OCI-LY1 (cell line): ENCODE data around the gene HLA-DQA1.
A peak's percentile ranks its signal among the peaks of the same experiment; 100 is the strongest.

Experiments
- H2AFZ ChIP-seq: fragments of 200-600 bp; sonication (generic), shearing (Covaris generic); 2 replicates; pipeline ENCODE4 v1.6.0; 2014; ENCODE audit warnings: antibody characterized with exemption, mild to moderate bottlenecking, low read length
- H3F3A ChIP-seq: fragments of 200-600 bp; sonication (generic), shearing (Covaris generic); 2 replicates; pipeline ENCODE4 v1.6.0; 2014; ENCODE audit warnings: mild to moderate bottlenecking, antibody characterized with exemption, low read length, moderate library complexity; ENCODE audit not compliant: insufficient read depth
- H3K27ac ChIP-seq: fragments of 200-600 bp; sonication (generic); 2 replicates; pipeline ENCODE4 v1.5.1; 2014; ENCODE audit warnings: low read length, mixed run types, mild to moderate bottlenecking, low read depth; ENCODE audit not compliant: poor library complexity, severe bottlenecking
- H3K27me3 ChIP-seq: fragments of 200-600 bp; sonication (generic); 2 replicates; pipeline ENCODE4 v1.6.0; 2014; ENCODE audit warnings: antibody characterized with exemption, mild to moderate bottlenecking, low read length, moderate library complexity; ENCODE audit not compliant: insufficient read depth
- H3K36me3 ChIP-seq: fragments of 200-600 bp; sonication (generic); 2 replicates; pipeline ENCODE4 v1.6.1; 2014; ENCODE audit warnings: mild to moderate bottlenecking, antibody characterized with exemption, low read length, moderate library complexity, mixed read lengths; ENCODE audit not compliant: insufficient read depth
- H3K4me1 ChIP-seq: fragments of 200-600 bp; sonication (generic); 2 replicates; pipeline ENCODE4 v1.5.1; 2014; ENCODE audit warnings: mild to moderate bottlenecking, low read length, moderate library complexity; ENCODE audit not compliant: insufficient read depth, severe bottlenecking
- H3K4me2 ChIP-seq: fragments of 200-600 bp; sonication (generic), shearing (Covaris generic); 2 replicates; pipeline ENCODE4 v1.6.1; 2014; ENCODE audit warnings: low read length
- H3K4me3 ChIP-seq: fragments of 200-600 bp; sonication (generic); 2 replicates; pipeline ENCODE4 v1.5.1; 2014; ENCODE audit warnings: low read length, low read depth, mild to moderate bottlenecking, mixed read lengths; ENCODE audit not compliant: poor library complexity, severe bottlenecking
- H3K79me2 ChIP-seq: fragments of 200-600 bp; shearing (Covaris generic); 2 replicates; pipeline ENCODE4 v1.6.1; 2016; ENCODE audit warnings: mixed run types, low read length, mixed read lengths; ENCODE audit not compliant: insufficient read depth
- H3K9ac ChIP-seq: fragments of 200-600 bp; sonication (generic), shearing (Covaris generic); 2 replicates; pipeline ENCODE4 v1.6.1; 2014; ENCODE audit warnings: mild to moderate bottlenecking, low read length, mixed read lengths
- H3K9me2 ChIP-seq: fragments of 200-600 bp; sonication (generic), shearing (Covaris generic); 2 replicates; pipeline ENCODE4 v1.6.1; 2014; ENCODE audit warnings: low read depth, mild to moderate bottlenecking, low read length, mixed read lengths
- H3K9me3 ChIP-seq: fragments of 200-600 bp; shearing (Covaris generic); 2 replicates; pipeline ENCODE4 v1.6.1; 2014; ENCODE audit warnings: low read length, mixed read lengths
- H4K20me1 ChIP-seq: fragments of 200-600 bp; sonication (generic), shearing (Covaris generic); 2 replicates; pipeline ENCODE4 v1.6.0; 2016; ENCODE audit warnings: mild to moderate bottlenecking, low read length; ENCODE audit not compliant: insufficient read depth
- CTCF ChIP-seq: fragments of 200-600 bp; sonication (generic), shearing (Covaris generic); IDR thresholded peaks from 2 replicates; pipeline ENCODE4 v1.5.1; 2017; ENCODE audit warnings: mild to moderate bottlenecking, antibody characterized with exemption, low read length, moderate library complexity, mixed read lengths
- EZH2 ChIP-seq: fragments of 200-600 bp; sonication (generic), shearing (Covaris generic); IDR thresholded peaks from 2 replicates; pipeline ENCODE4 v1.8.0; 2017; ENCODE audit warnings: borderline replicate concordance, mixed run types, mild to moderate bottlenecking, antibody characterized with exemption, low read length, moderate library complexity, mixed read lengths

Gene HLA-DQA1

GRCh38 chr6:32597024-32597423 is 40.2 kb upstream of the HLA-DQA1 start:
- Histone ChIP-seq H3K9me3 (no peaks in the 10 kb centered on the region), H3K4me3 (no peak overlapping the region), H3K4me2 (no peak overlapping the region), H3K9ac (no peak overlapping the region), H3K27ac (no peak overlapping the region), H3K4me1 (no peaks in the 10 kb centered on the region), H3K36me3 (no peaks in the 10 kb centered on the region), H2AFZ (no peak overlapping the region), H3K79me2 (no peaks in the 10 kb centered on the region), H3F3A (no peaks in the 10 kb centered on the region), H3K9me2 (no peaks in the 10 kb centered on the region), H4K20me1 (no peaks in the 10 kb centered on the region), H3K27me3 (no peaks in the 10 kb centered on the region)
- TF ChIP-seq CTCF: no peak
- TF ChIP-seq EZH2: no peak

- H3K4me1 ChIP-seq: peaks cover 9% of the 10 kb centered on the region
- H3F3A ChIP-seq: no peaks in the 10 kb centered on the region
- H3K36me3 ChIP-seq: no peaks in the 10 kb centered on the region
- H3K27me3 ChIP-seq: no peaks in the 10 kb centered on the region
- no peak overlapping the region for H2AFZ ChIP-seq
- no peaks in the 10 kb centered on the region for H3K9me3 ChIP-seq
- no peak overlapping the region for H3K4me2 ChIP-seq
- H3K9me2 ChIP-seq: no peaks in the 10 kb centered on the region
- TF ChIP-seq CTCF (no peak), EZH2 (no peak)
- no peak overlapping the region for H3K27ac ChIP-seq
- H3K4me3 ChIP-seq: no peak overlapping the region
- no peaks in the 10 kb centered on the region for H3K79me2 ChIP-seq
- H4K20me1 ChIP-seq: no peaks in the 10 kb centered on the region
- no peak overlapping the region for H3K9ac ChIP-seq
These were observed 34.8 kb upstream of the HLA-DQA1 start for GRCh38 chr6:32602383-32602782.

GRCh38 chr6:32603222-32603621 is 34.0 kb upstream of the HLA-DQA1 start:
- no peaks in the 10 kb centered on the region for H3K36me3 ChIP-seq
- no peak overlapping the region for H3K4me3 ChIP-seq
- H3K27ac ChIP-seq: peak overlapping the region; percentile 79
- H3K4me2 ChIP-seq: no peak overlapping the region
- no peaks in the 10 kb centered on the region for H3K9me2 ChIP-seq
- no peaks in the 10 kb centered on the region for H3K9me3 ChIP-seq
- no peaks in the 10 kb centered on the region for H3F3A ChIP-seq
- H4K20me1 ChIP-seq: no peaks in the 10 kb centered on the region
- H3K27me3 ChIP-seq: no peaks in the 10 kb centered on the region
- H2AFZ ChIP-seq: no peak overlapping the region
- TF ChIP-seq CTCF (no peak), EZH2 (no peak)
- peaks cover 9% of the 10 kb centered on the region for H3K4me1 ChIP-seq
- H3K79me2 ChIP-seq: no peaks in the 10 kb centered on the region
- H3K9ac ChIP-seq: no peak overlapping the region
